WTC11 (cell line): Measurements from ENCODE around the gene TIMM29. TPM values are rescaled to one million over a fixed set of nuclear protein-coding genes. Genes with fewer than 3 reads are reported as not detected.
A peak's percentile ranks its signal among the peaks of the same experiment; 100 is the strongest.

ENCODE experiments used
- ATAC-seq: fragments of 200-7000 bp; cut with Tn5 transposase; 2 replicates; pipeline ENCODE4 v1.10.0; 2021; ENCODE audit warnings: mild to moderate bottlenecking, moderate library complexity
- CTCF ChIA-PET: fragments of 300-600 bp; sonication (Branson Sonifier 250); formaldehyde crosslinking; loops from one replicate; lab custom pipeline; 2021; ENCODE audit warnings: antibody characterized with exemption; lab: Charles Lee
- POLR2A ChIA-PET: fragments of 350-600 bp; sonication (Branson Sonifier 250); formaldehyde crosslinking; loops from one replicate; lab custom pipeline; 2021; ENCODE audit warnings: antibody characterized with exemption; lab: Charles Lee
- DNase-seq: peaks from one replicate; pipeline ENCODE4 v3.0.0; 2021; ENCODE audit warnings: low spot score
- H3K27ac Mint-ChIP-seq: 2 replicates; pipeline ENCODE4 v1.8.0; 2021; ENCODE audit warnings: mixed read lengths
- H3K27me3 Mint-ChIP-seq: 2 replicates; pipeline ENCODE4 v1.8.0; 2021; ENCODE audit warnings: low read depth, mild to moderate bottlenecking, moderate library complexity, mixed read lengths
- H3K36me3 Mint-ChIP-seq: 2 replicates; pipeline ENCODE4 v1.8.0; 2021; ENCODE audit warnings: mixed read lengths
- H3K4me1 Mint-ChIP-seq: 2 replicates; pipeline ENCODE4 v1.8.0; 2022; ENCODE audit warnings: mixed read lengths
- H3K4me3 Mint-ChIP-seq: 2 replicates; pipeline ENCODE4 v1.8.0; 2021; ENCODE audit warnings: mild to moderate bottlenecking, moderate library complexity, mixed read lengths
- H3K9me3 Mint-ChIP-seq: 2 replicates; pipeline ENCODE4 v1.8.0; 2021; ENCODE audit warnings: mixed read lengths
- ATF1 ChIP-seq: sonication (generic); formaldehyde crosslinking; IDR thresholded peaks from 2 replicates; pipeline ENCODE4 v1.8.1; 2023; ENCODE audit warnings: mild to moderate bottlenecking, moderate library complexity, missing genetic modification reagents
- ATF2 ChIP-seq: sonication (generic); formaldehyde crosslinking; IDR thresholded peaks from 2 replicates; pipeline ENCODE4 v1.8.1; 2022; ENCODE audit warnings: low read depth, missing genetic modification reagents, borderline replicate concordance
- CBFB ChIP-seq: sonication (generic); formaldehyde crosslinking; IDR thresholded peaks from 2 replicates; pipeline ENCODE4 v1.8.1; 2022; ENCODE audit warnings: mild to moderate bottlenecking, low read depth, missing genetic modification reagents
- E2F4 ChIP-seq: sonication (generic); formaldehyde crosslinking; IDR thresholded peaks from 2 replicates; pipeline ENCODE4 v1.8.1; 2022; ENCODE audit warnings: low read depth, mild to moderate bottlenecking, moderate library complexity, missing genetic modification reagents, borderline replicate concordance
- FOXP1 ChIP-seq: sonication (generic); formaldehyde crosslinking; IDR thresholded peaks from 2 replicates; pipeline ENCODE4 v1.8.0; 2022; ENCODE audit warnings: missing genetic modification reagents, mild to moderate bottlenecking, moderate library complexity, borderline replicate concordance
- IRF2 ChIP-seq: sonication (generic); formaldehyde crosslinking; IDR thresholded peaks from 2 replicates; pipeline ENCODE4 v1.8.0; 2022; ENCODE audit warnings: low read depth, missing genetic modification reagents, borderline replicate concordance
- NFE2L1 ChIP-seq: sonication (generic); formaldehyde crosslinking; IDR thresholded peaks from 2 replicates; pipeline ENCODE4 v1.8.1; 2023; ENCODE audit warnings: missing genetic modification reagents
- PRDM15 ChIP-seq: sonication (generic); formaldehyde crosslinking; IDR thresholded peaks from 2 replicates; pipeline ENCODE4 v1.8.0; 2022; ENCODE audit warnings: missing genetic modification reagents
- PRRX2 ChIP-seq: fragments of 250-450 bp; sonication (Bioruptor Pico); IDR thresholded peaks from 2 replicates; pipeline ENCODE4 v1.8.0; 2021; ENCODE audit warnings: mild to moderate bottlenecking
- SOX15 ChIP-seq: fragments of 250-450 bp; sonication (Bioruptor Pico); IDR thresholded peaks from 2 replicates; pipeline ENCODE4 v1.9.0; 2021; ENCODE audit warnings: mild to moderate bottlenecking
- SP1 ChIP-seq: sonication (generic); formaldehyde crosslinking; conservative IDR thresholded peaks from 2 replicates; pipeline ENCODE4 v1.8.1; 2022; ENCODE audit warnings: missing genetic modification reagents
- TP53 ChIP-seq: sonication (generic); formaldehyde crosslinking; IDR thresholded peaks from 2 replicates; pipeline ENCODE4 v1.8.1; 2023; ENCODE audit warnings: mild to moderate bottlenecking, missing genetic modification reagents
- ZBTB21 ChIP-seq: sonication (generic); formaldehyde crosslinking; IDR thresholded peaks from 2 replicates; pipeline ENCODE4 v1.8.1; 2023; ENCODE audit warnings: mild to moderate bottlenecking, missing genetic modification reagents, borderline replicate concordance
- ZNF121 ChIP-seq: sonication (generic); formaldehyde crosslinking; IDR thresholded peaks from 2 replicates; pipeline ENCODE4 v1.8.0; 2023; ENCODE audit warnings: missing genetic modification reagents
- ZNF423 ChIP-seq: fragments of 250-450 bp; sonication (Bioruptor Pico); IDR thresholded peaks from 2 replicates; pipeline ENCODE4 v2.1.2; 2022; ENCODE audit warnings: mild to moderate bottlenecking, moderate library complexity
- total RNA-seq: library from RNA; stranded (reverse); gene quantifications from 3 replicates; pipeline ENCODE4 v1.2.3, GENCODE V29; 2021
- TF ChIP-seq, protein P1 (sequence below): sonication (generic); formaldehyde crosslinking; conservative IDR thresholded peaks from 2 replicates; pipeline ENCODE4 v1.8.1; 2022; ENCODE audit warnings: mild to moderate bottlenecking, missing genetic modification reagents
- TF ChIP-seq, protein P2 (sequence below): sonication (generic); formaldehyde crosslinking; IDR thresholded peaks from 2 replicates; pipeline ENCODE4 v1.8.0; 2023; ENCODE audit warnings: mild to moderate bottlenecking, missing genetic modification reagents
- TF ChIP-seq, protein P3 (sequence below): sonication (generic); formaldehyde crosslinking; IDR thresholded peaks from 2 replicates; pipeline ENCODE4 v1.8.1; 2022; ENCODE audit warnings: mild to moderate bottlenecking, moderate library complexity, missing genetic modification reagents

Gene TIMM29
- total RNA-seq, 1 experiment from 2014 or later: 33.8 TPM

GRCh38 chr19:10888421-10888866, 40.2 kb upstream of the TIMM29 start:
- ChIA-PET CTCF (interaction anchor here (0.5 to 3.1 kb wide), 15 partner anchors 8 to 345 kb away, joined by 3 to 62 read pairs (median 7); partner anchors contain the start of genes CARM1, DNM2 and TMED1), POLR2A (interaction anchor here (0.8 to 2.5 kb wide), 3 partner anchors 9 to 25 kb away, joined by 6 to 12 read pairs (median 9); partner anchors contain the start of gene CARM1)
- no peaks in the 10 kb centered on the region for H3K27me3 Mint-ChIP-seq
- H3K9me3 Mint-ChIP-seq: no peaks in the 10 kb centered on the region
- no peaks in the 10 kb centered on the region for H3K36me3 Mint-ChIP-seq
- TF ChIP-seq ZBTB21 (CRISPR knock-in tag) (peak; percentile 20; the same call in 1 of the 2 replicates), CBFB (no peak)
- ATAC-seq (peak; percentile 55), DNase-seq (peak; percentile 69)
- peaks cover 55% of the 10 kb centered on the region for H3K4me1 Mint-ChIP-seq
- H3K27ac Mint-ChIP-seq: peak overlapping the region; percentile 94
- peak overlapping the region; percentile 27; the same call in 1 of the 2 replicates for H3K4me3 Mint-ChIP-seq

- Mint-ChIP-seq H3K4me3 (no peak overlapping the region), H3K27me3 (no peaks in the 10 kb centered on the region), H3K9me3 (no peaks in the 10 kb centered on the region), H3K36me3 (no peaks in the 10 kb centered on the region), H3K4me1 (peaks cover 65% of the 10 kb centered on the region), H3K27ac (no peak overlapping the region)
- ChIA-PET POLR2A (interaction anchor here (0.7 kb wide), 2 partner anchors 37 to 199 kb away, joined by 4 to 5 read pairs; no protein-coding TSS in a partner anchor), CTCF (interaction anchor here (1.0 to 3.3 kb wide), 5 partner anchors 9 to 252 kb away, joined by 3 to 62 read pairs (median 7); partner anchors contain the start of gene CARM1)
- TF ChIP-seq ZNF121 (CRISPR knock-in tag) (peak; percentile 82), ATF2 (CRISPR knock-in tag) (no peak)
- no peak for DNase-seq
- no peak for ATAC-seq
These were observed 38.7 kb upstream of the TIMM29 start for GRCh38 chr19:10889880-10890279.

- POLR2A ChIA-PET: interaction anchor here (0.6 to 2.9 kb wide), 2 partner anchors 10 to 80 kb away, joined by 4 to 8 read pairs; no protein-coding TSS in a partner anchor
- peak overlapping the region; percentile 94 for H3K27ac Mint-ChIP-seq
- peaks cover 70% of the 10 kb centered on the region for H3K4me1 Mint-ChIP-seq
- peak overlapping the region; percentile 20 for H3K4me3 Mint-ChIP-seq
- ATAC-seq: peak; percentile 6; the same call in 1 of the 2 replicates
- DNase-seq: no peak
- no peaks in the 10 kb centered on the region for H3K9me3 Mint-ChIP-seq
- no peaks in the 10 kb centered on the region for H3K36me3 Mint-ChIP-seq
- CTCF ChIA-PET: interaction anchor here (1.1 to 3.3 kb wide), 4 partner anchors 11 to 31 kb away, joined by 5 to 29 read pairs (median 14); partner anchors contain the start of gene CARM1
- no peaks in the 10 kb centered on the region for H3K27me3 Mint-ChIP-seq
- no peak for TF ChIP-seq IRF2 (CRISPR knock-in tag)
- TF ChIP-seq TP53: no peak
- TF ChIP-seq PRDM15 (CRISPR knock-in tag): no peak
- TF ChIP-seq, protein P1, sequence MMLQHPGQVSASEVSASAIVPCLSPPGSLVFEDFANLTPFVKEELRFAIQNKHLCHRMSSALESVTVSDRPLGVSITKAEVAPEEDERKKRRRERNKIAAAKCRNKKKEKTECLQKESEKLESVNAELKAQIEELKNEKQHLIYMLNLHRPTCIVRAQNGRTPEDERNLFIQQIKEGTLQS (CRISPR knock-in tag): no peak
- TF ChIP-seq FOXP1 (CRISPR knock-in tag): no peak
- TF ChIP-seq ZNF423 (CRISPR knock-in tag): no peak
- TF ChIP-seq ATF2 (CRISPR knock-in tag): no peak
- TF ChIP-seq E2F4: no peak
- no peak for TF ChIP-seq SOX15 (CRISPR knock-in tag)
- TF ChIP-seq SP1 (CRISPR knock-in tag): no peak
- TF ChIP-seq, protein P2, sequence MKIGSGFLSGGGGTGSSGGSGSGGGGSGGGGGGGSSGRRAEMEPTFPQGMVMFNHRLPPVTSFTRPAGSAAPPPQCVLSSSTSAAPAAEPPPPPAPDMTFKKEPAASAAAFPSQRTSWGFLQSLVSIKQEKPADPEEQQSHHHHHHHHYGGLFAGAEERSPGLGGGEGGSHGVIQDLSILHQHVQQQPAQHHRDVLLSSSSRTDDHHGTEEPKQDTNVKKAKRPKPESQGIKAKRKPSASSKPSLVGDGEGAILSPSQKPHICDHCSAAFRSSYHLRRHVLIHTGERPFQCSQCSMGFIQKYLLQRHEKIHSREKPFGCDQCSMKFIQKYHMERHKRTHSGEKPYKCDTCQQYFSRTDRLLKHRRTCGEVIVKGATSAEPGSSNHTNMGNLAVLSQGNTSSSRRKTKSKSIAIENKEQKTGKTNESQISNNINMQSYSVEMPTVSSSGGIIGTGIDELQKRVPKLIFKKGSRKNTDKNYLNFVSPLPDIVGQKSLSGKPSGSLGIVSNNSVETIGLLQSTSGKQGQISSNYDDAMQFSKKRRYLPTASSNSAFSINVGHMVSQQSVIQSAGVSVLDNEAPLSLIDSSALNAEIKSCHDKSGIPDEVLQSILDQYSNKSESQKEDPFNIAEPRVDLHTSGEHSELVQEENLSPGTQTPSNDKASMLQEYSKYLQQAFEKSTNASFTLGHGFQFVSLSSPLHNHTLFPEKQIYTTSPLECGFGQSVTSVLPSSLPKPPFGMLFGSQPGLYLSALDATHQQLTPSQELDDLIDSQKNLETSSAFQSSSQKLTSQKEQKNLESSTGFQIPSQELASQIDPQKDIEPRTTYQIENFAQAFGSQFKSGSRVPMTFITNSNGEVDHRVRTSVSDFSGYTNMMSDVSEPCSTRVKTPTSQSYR (CRISPR knock-in tag): no peak
- TF ChIP-seq, protein P3, sequence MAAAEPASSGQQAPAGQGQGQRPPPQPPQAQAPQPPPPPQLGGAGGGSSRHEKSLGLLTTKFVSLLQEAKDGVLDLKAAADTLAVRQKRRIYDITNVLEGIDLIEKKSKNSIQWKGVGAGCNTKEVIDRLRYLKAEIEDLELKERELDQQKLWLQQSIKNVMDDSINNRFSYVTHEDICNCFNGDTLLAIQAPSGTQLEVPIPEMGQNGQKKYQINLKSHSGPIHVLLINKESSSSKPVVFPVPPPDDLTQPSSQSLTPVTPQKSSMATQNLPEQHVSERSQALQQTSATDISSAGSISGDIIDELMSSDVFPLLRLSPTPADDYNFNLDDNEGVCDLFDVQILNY (CRISPR knock-in tag): no peak
- no peak for TF ChIP-seq PRRX2
- TF ChIP-seq ATF1: no peak
- TF ChIP-seq NFE2L1 (CRISPR knock-in tag): no peak
These were observed 37.1 kb upstream of the TIMM29 start for GRCh38 chr19:10891405-10892086.
